H9 (cell line): ENCODE data around the gene LRRC61. TPM values are rescaled to one million over a fixed set of nuclear protein-coding genes. Genes with fewer than 3 reads are reported as not detected.
"Not testable (repeated sequence)": the region's sequence is repeated elsewhere in the genome, so short reads cannot be mapped to it uniquely, and the experiment has no call there.

ENCODE experiments used
- DNase-seq: peaks from one replicate; pipeline ENCODE4 v3.0.0-alpha.2; 2017
- H2AFZ ChIP-seq: one replicate; pipeline ENCODE4 v1.6.1; 2013; ENCODE audit warnings: mild to moderate bottlenecking, low read length, control low read depth, moderate library complexity
- H2AK5ac ChIP-seq: 2 replicates; pipeline ENCODE4 v1.6.1; 2013; ENCODE audit warnings: low read length, control low read depth, mixed read lengths; ENCODE audit not compliant: insufficient read length
- H2BK120ac ChIP-seq: one replicate; pipeline ENCODE4 v1.6.1; 2013; ENCODE audit warnings: low read depth, mild to moderate bottlenecking, low read length, control low read depth, inconsistent platforms; ENCODE audit not compliant: poor library complexity, severe bottlenecking
- H2BK12ac ChIP-seq: 2 replicates; pipeline ENCODE4 v1.6.1; 2013; ENCODE audit warnings: low read length, control low read depth, mixed read lengths, low read depth; ENCODE audit not compliant: insufficient read length
- H2BK15ac ChIP-seq: 2 replicates; pipeline ENCODE4 v1.6.1; 2013; ENCODE audit warnings: low read depth, low read length, control low read depth
- H2BK20ac ChIP-seq: one replicate; pipeline ENCODE4 v1.6.1; 2013; ENCODE audit warnings: low read depth, mild to moderate bottlenecking, low read length, control low read depth, inconsistent platforms; ENCODE audit not compliant: poor library complexity, severe bottlenecking
- H2BK5ac ChIP-seq: 2 replicates; pipeline ENCODE4 v1.6.1; 2013; ENCODE audit warnings: low read length, control low read depth, mixed read lengths; ENCODE audit not compliant: insufficient read length
- H3K14ac ChIP-seq: 2 replicates; pipeline ENCODE4 v1.6.1; 2013; ENCODE audit warnings: low read length, control low read depth; ENCODE audit not compliant: insufficient read depth
- H3K18ac ChIP-seq: 2 replicates; pipeline ENCODE4 v1.6.1; 2013; ENCODE audit warnings: low read depth, mild to moderate bottlenecking, mixed read lengths, low read length, control low read depth; ENCODE audit not compliant: insufficient read length
- H3K23ac ChIP-seq: 2 replicates; pipeline ENCODE4 v1.6.1; 2013; ENCODE audit warnings: low read length, control low read depth, mixed read lengths, low read depth; ENCODE audit not compliant: insufficient read length
- H3K23me2 ChIP-seq: 2 replicates; pipeline ENCODE4 v1.6.1; 2013; ENCODE audit warnings: low read depth, mild to moderate bottlenecking, mixed read lengths, low read length, control low read depth; ENCODE audit not compliant: insufficient read length, poor library complexity, severe bottlenecking
- H3K27ac ChIP-seq: 2 replicates; pipeline ENCODE4 v1.5.1; 2013; ENCODE audit warnings: low read length, control low read depth, mixed read lengths, low read depth; ENCODE audit not compliant: insufficient read length
- H3K27me3 ChIP-seq: 2 replicates; pipeline ENCODE4 v1.6.1; 2013; ENCODE audit warnings: low read length, control low read depth, inconsistent platforms; ENCODE audit not compliant: insufficient read depth
- H3K4ac ChIP-seq: 2 replicates; pipeline ENCODE4 v1.6.1; 2013; ENCODE audit warnings: low read depth, mild to moderate bottlenecking, control low read depth, inconsistent platforms, low read length, moderate library complexity
- H3K4me1 ChIP-seq: 2 replicates; pipeline ENCODE4 v1.6.1; 2013; ENCODE audit warnings: low read length, control low read depth, inconsistent platforms; ENCODE audit not compliant: insufficient read depth
- H3K4me2 ChIP-seq: 2 replicates; pipeline ENCODE4 v1.6.1; 2013; ENCODE audit warnings: low read length, control low read depth, mixed read lengths; ENCODE audit not compliant: insufficient read length, insufficient read depth
- H3K56ac ChIP-seq: 2 replicates; pipeline ENCODE4 v1.6.1; 2013; ENCODE audit warnings: low read depth, mild to moderate bottlenecking, mixed read lengths, low read length, control low read depth; ENCODE audit not compliant: insufficient read length
- H3K79me1 ChIP-seq: 2 replicates; pipeline ENCODE4 v1.6.1; 2013; ENCODE audit warnings: low read depth, mild to moderate bottlenecking, moderate library complexity, low read length, control low read depth, inconsistent platforms; ENCODE audit not compliant: insufficient read depth, poor library complexity, severe bottlenecking
- H3K79me2 ChIP-seq: 2 replicates; pipeline ENCODE4 v1.6.1; 2013; ENCODE audit warnings: low read length, control low read depth, inconsistent platforms; ENCODE audit not compliant: insufficient read depth
- H3K9ac ChIP-seq: 2 replicates; pipeline ENCODE4 v1.6.1; 2013; ENCODE audit warnings: low read length, control low read depth, mixed read lengths; ENCODE audit not compliant: insufficient read length; ENCODE audit errors: extremely low read depth
- H3K9me3 ChIP-seq: one replicate; pipeline ENCODE4 v1.6.1; 2013; ENCODE audit warnings: low read depth, low read length, inconsistent platforms; ENCODE audit not compliant: control insufficient read depth
- H3T11ph ChIP-seq: one replicate; pipeline ENCODE4 v1.6.1; 2013; ENCODE audit warnings: mild to moderate bottlenecking, low read length, control low read depth, inconsistent platforms
- H4K20me1 ChIP-seq: one replicate; pipeline ENCODE4 v1.6.1; 2013; ENCODE audit not compliant: control insufficient read depth, insufficient read length, insufficient read depth
- H4K5ac ChIP-seq: 2 replicates; pipeline ENCODE4 v1.6.1; 2013; ENCODE audit warnings: low read depth, mild to moderate bottlenecking, mixed read lengths, low read length, control low read depth; ENCODE audit not compliant: insufficient read length
- H4K8ac ChIP-seq: replicated peaks from 2 replicates; pipeline ENCODE4 v1.6.1; 2013; ENCODE audit warnings: low read length, control low read depth, mixed read lengths, low read depth; ENCODE audit not compliant: insufficient read length
- H4K91ac ChIP-seq: 2 replicates; pipeline ENCODE4 v1.6.1; 2013; ENCODE audit warnings: low read depth, mild to moderate bottlenecking, moderate library complexity, mixed read lengths, low read length, control low read depth; ENCODE audit not compliant: insufficient read length
- H3K27ac Mint-ChIP-seq, 3 experiments: 2 replicates in 2 of 3; 3 replicates in 1 of 3; pipeline ENCODE4 v1.8.0; 2020 to 2021; ENCODE audit warnings: mixed read lengths in 3 of 3, mild to moderate bottlenecking in 1 of 3, moderate library complexity in 1 of 3
- H3K27me3 Mint-ChIP-seq: 2 replicates; pipeline ENCODE4 v1.8.0; 2021; ENCODE audit warnings: low read depth, mild to moderate bottlenecking, moderate library complexity, mixed read lengths
- H3K36me3 Mint-ChIP-seq, 3 experiments: 2 replicates in 2 of 3; 3 replicates in 1 of 3; pipeline ENCODE4 v1.8.0; 2020 to 2021; ENCODE audit warnings: low read depth in 3 of 3, mixed read lengths in 3 of 3; ENCODE audit not compliant: insufficient read depth in 1 of 3
- H3K4me1 Mint-ChIP-seq, 2 experiments: 2 replicates each; pipeline ENCODE4 v1.8.0; 2020; ENCODE audit warnings: mixed read lengths in 2 of 2
- H3K4me3 Mint-ChIP-seq, 2 experiments: 2 replicates in 1 of 2; 3 replicates in 1 of 2; pipeline ENCODE4 v1.8.0; 2020 to 2021; ENCODE audit warnings: mild to moderate bottlenecking in 2 of 2, mixed read lengths in 2 of 2, moderate library complexity in 1 of 2
- H3K9me3 Mint-ChIP-seq, 2 experiments: 2 replicates in 1 of 2; 3 replicates in 1 of 2; pipeline ENCODE4 v1.8.0; 2020; ENCODE audit warnings: mild to moderate bottlenecking in 2 of 2, mixed read lengths in 2 of 2, moderate library complexity in 1 of 2
- CTCF ChIP-seq: fragments of 200-600 bp; sonication (generic); conservative IDR thresholded peaks from 3 replicates; pipeline ENCODE4 v1.8.0; 2021; ENCODE audit warnings: antibody characterized with exemption, mild to moderate bottlenecking
- WGBS: extraction: QIAGEN DNeasy Blood & Tissue Kit; methylation state at CpG from one replicate; pipeline ENCODE4 v1.1.7; 2013; ENCODE audit warnings: missing lambda C conversion rate, low lambda C conversion rate, mixed read lengths; ENCODE audit not compliant: insufficient read length; ENCODE audit errors: extremely low coverage; 5-methylcytosine and 5-hydroxymethylcytosine counted together
- total RNA-seq: library from RNA; stranded (reverse); gene quantifications from 2 replicates; pipeline ENCODE4 v1.2.1, GENCODE V29; 2021

LRRC61 gene
- total RNA-seq, 1 experiment from 2014 or later: 24.4 TPM

GRCh38 chr7:150311711-150312110 is 11.4 kb upstream of the LRRC61 start:
- Mint-ChIP-seq H3K27ac (no peak overlapping the region), H3K4me1 (peaks cover 17 to 22% of the 10 kb centered on the region in 2 experiments), H3K9me3 (peaks cover 18 to 19% of the 10 kb centered on the region in 2 experiments), H3K4me3 (no peak overlapping the region), H3K27me3 (peaks cover 18% of the 10 kb centered on the region), H3K36me3 (peaks cover 0 to 14% (median 14%) of the 10 kb centered on the region in 3 experiments; a peak in 5 of 7 replicates)
- Histone ChIP-seq H3K79me1 (no peaks in the 10 kb centered on the region), H3K23ac (no peak overlapping the region), H2BK15ac (no peak overlapping the region), H3K56ac (no peak overlapping the region), H3K79me2 (no peaks in the 10 kb centered on the region), H4K5ac (no peak overlapping the region), H3K27me3 (peaks cover 12% of the 10 kb centered on the region; the same call in 1 of the 2 replicates), H3K9me3 (no peaks in the 10 kb centered on the region), H4K20me1 (no peaks in the 10 kb centered on the region), H2BK120ac (no peak overlapping the region), H3K4me2 (no peak overlapping the region), H2BK5ac (no peak overlapping the region), H2AK5ac (no peak overlapping the region), H3K27ac (no peak overlapping the region), H4K8ac (no peak overlapping the region), H2BK20ac (no peak overlapping the region), H2BK12ac (no peak overlapping the region), H3K9ac (no peak overlapping the region), H3K18ac (no peak overlapping the region), H3K23me2 (no peaks in the 10 kb centered on the region), H3K14ac (no peak overlapping the region), H4K91ac (no peak overlapping the region), H3T11ph (no peak overlapping the region), H3K4me1 (peaks cover 12% of the 10 kb centered on the region; the same call in 1 of the 2 replicates), H2AFZ (no peak overlapping the region), H3K4ac (no peak overlapping the region)
- DNase-seq: peak; percentile 9
- no peak for TF ChIP-seq CTCF
- WGBS: no CpG with 5 or more reads among the region's 5 CpGs

- not testable (repeated sequence) for H3K14ac ChIP-seq, H3K4me2 ChIP-seq, H3K18ac ChIP-seq, H4K5ac ChIP-seq, H2BK120ac ChIP-seq, H4K8ac ChIP-seq, H4K91ac ChIP-seq, H2BK5ac ChIP-seq, H3K23me2 ChIP-seq, H2BK12ac ChIP-seq, H3K27ac ChIP-seq, H2AFZ ChIP-seq, H4K20me1 ChIP-seq, H3K79me2 ChIP-seq, H3K4ac ChIP-seq, H3K9ac ChIP-seq, H2BK20ac ChIP-seq, H3K79me1 ChIP-seq, H3T11ph ChIP-seq, H3K56ac ChIP-seq, H3K23ac ChIP-seq, H3K9me3 ChIP-seq, H2BK15ac ChIP-seq, H3K36me3 Mint-ChIP-seq, H3K9me3 Mint-ChIP-seq, H2AK5ac ChIP-seq
- Mint-ChIP-seq H3K4me1 (peaks cover 23 to 31% of the 10 kb centered on the region in 2 experiments), H3K27me3 (peaks cover 18% of the 10 kb centered on the region), H3K4me3 (0 out of 5 replicates have a peak overlapping the region, but pooled peaks of 1 of the 2 experiments have one; percentile 54), H3K27ac (peak overlapping the region in 2 of 3 experiments; percentile 62 to 72; a peak in 4 of 7 replicates)
- H3K27me3 ChIP-seq: peaks cover 12% of the 10 kb centered on the region; the same call in 1 of the 2 replicates
- peaks cover 12% of the 10 kb centered on the region; the same call in 1 of the 2 replicates for H3K4me1 ChIP-seq
- WGBS: no CpG with 5 or more reads among the region's 7 CpGs
- DNase-seq: peak; percentile 11
Measured at GRCh38 chr7:150312649-150313366, 10.3 kb upstream of the LRRC61 start.
